Measurements from ENCODE around the gene TST.
"Not testable (repeated sequence)": the region's sequence is repeated elsewhere in the genome, so short reads cannot be mapped to it uniquely, and the experiment has no call there.

The TST gene

DNA sequence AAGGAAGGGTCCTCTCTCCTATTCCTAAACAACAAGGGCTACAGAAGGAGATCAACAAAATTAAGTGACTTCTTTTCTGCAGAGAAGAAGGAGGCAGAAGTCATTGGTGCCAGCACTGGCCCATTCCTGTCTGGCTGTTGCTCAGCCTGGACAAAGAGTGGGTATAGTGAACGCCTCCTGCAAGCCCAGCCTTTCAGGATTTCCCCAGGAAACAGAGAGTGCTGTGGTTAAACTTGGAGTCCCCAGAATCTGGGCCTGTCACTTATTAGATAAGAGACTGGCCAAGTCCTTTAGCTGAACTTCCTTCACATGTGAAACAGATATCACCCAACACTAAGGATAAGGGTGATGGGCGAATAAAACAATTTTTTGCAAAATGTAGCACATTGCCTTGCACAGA, 10.9 kb downstream of the TST start:
- peaks cover 0 to 6% of the 10 kb centered on the region in 2 donors for H3K4me1 ChIP-seq (ENCODE audit: control insufficient read depth in 1 of 2, insufficient read depth in 2 of 2, low read length in 2 of 2)
- no peaks in the 10 kb centered on the region for H3K27me3 ChIP-seq (ENCODE audit: low read depth, low read length)
- H3K27ac ChIP-seq (ENCODE audit: low read length), result no peak overlapping the region
- no peak overlapping the region for H3K4me3 ChIP-seq (ENCODE audit: low read depth in 1 of 2, low read length in 2 of 2)
- no peaks in the 10 kb centered on the region for H3K36me3 ChIP-seq (ENCODE audit: control insufficient read depth in 1 of 2, insufficient read depth in 2 of 2, low read length in 2 of 2)
- no peaks in the 10 kb centered on the region for H3K9me3 ChIP-seq (ENCODE audit: control insufficient read depth in 1 of 2, low read length in 2 of 2)

DNA sequence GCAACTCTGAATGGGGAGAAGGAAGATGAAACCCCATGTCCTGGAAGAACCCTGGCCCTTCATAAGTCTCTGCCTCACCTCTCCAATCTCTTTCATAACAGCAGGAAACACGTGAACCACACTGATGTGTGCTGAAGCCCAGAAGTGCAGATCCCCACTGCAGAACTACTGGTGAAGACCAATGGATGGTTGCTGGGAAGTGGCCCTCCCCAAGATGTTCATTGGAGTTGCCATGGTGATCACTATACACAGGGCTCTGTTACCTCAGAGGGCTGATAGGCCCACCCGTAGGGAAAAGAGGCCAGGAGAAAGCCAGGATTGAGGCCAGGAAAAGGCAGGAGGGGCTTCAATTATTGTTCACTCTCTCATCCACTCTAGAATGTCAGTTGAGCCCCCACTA, 11.6 kb downstream of the TST start:
- no peaks in the 10 kb centered on the region for H3K9me3 ChIP-seq (ENCODE audit: control insufficient read depth in 1 of 2, low read length in 2 of 2)
- H3K4me1 ChIP-seq (ENCODE audit: control insufficient read depth in 1 of 2, insufficient read depth in 2 of 2, low read length in 2 of 2), result peaks cover 0 to 6% of the 10 kb centered on the region in 2 donors
- H3K27me3 ChIP-seq (ENCODE audit: low read depth, low read length), result no peaks in the 10 kb centered on the region
- H3K36me3 ChIP-seq (ENCODE audit: control insufficient read depth in 1 of 2, insufficient read depth in 2 of 2, low read length in 2 of 2), result no peaks in the 10 kb centered on the region
- H3K4me3 ChIP-seq (ENCODE audit: low read depth in 1 of 2, low read length in 2 of 2), result no peak overlapping the region
- H3K27ac ChIP-seq (ENCODE audit: low read length), result no peak overlapping the region

GRCh38 chr22:37002633-37003032, 16.6 kb downstream of the TST start:
- H3K27me3 ChIP-seq (ENCODE audit: low read depth, low read length), result no peaks in the 10 kb centered on the region
- no peaks in the 10 kb centered on the region for H3K9me3 ChIP-seq (ENCODE audit: control insufficient read depth in 1 of 2, low read length in 2 of 2)
- H3K4me1 ChIP-seq (ENCODE audit: control insufficient read depth in 1 of 2, insufficient read depth in 2 of 2, low read length in 2 of 2), result no peaks in the 10 kb centered on the region
- no peaks in the 10 kb centered on the region for H3K36me3 ChIP-seq (ENCODE audit: control insufficient read depth in 1 of 2, insufficient read depth in 2 of 2, low read length in 2 of 2)
- H3K27ac ChIP-seq (ENCODE audit: low read length), result no peak overlapping the region
- H3K4me3 ChIP-seq (ENCODE audit: low read depth in 1 of 2, low read length in 2 of 2), result no peak overlapping the region

DNA sequence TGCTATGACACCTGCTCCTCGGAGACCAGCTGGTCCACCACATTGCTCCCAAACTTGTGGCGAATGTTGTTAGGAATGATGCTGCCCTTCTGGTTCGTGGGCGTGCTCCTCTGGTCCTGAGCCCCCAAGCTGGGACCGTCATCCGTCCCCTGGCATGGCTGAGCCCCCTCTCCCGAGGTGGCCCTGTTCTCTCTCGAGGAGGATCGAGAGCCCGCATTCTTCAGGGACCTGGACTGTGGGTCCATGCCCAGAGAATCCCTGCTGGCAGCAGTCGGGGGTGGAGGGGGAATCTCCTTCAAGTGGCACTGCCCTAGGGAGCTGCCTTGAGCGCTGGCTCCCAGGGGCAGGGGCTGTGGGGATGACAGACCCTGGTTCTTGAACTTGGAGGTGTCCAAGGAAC, 17.4 kb downstream of the TST start:
- Histone ChIP-seq H3K27me3 (ENCODE audit: low read depth, low read length) (no peaks in the 10 kb centered on the region), H3K4me3 (ENCODE audit: low read depth in 1 of 2, low read length in 2 of 2) (no peak overlapping the region), H3K9me3 (ENCODE audit: control insufficient read depth in 1 of 2, low read length in 2 of 2) (no peaks in the 10 kb centered on the region), H3K36me3 (ENCODE audit: control insufficient read depth in 1 of 2, insufficient read depth in 2 of 2, low read length in 2 of 2) (no peaks in the 10 kb centered on the region), H3K27ac (ENCODE audit: low read length) (no peak overlapping the region), H3K4me1 (ENCODE audit: control insufficient read depth in 1 of 2, insufficient read depth in 2 of 2, low read length in 2 of 2) (no peaks in the 10 kb centered on the region)

DNA sequence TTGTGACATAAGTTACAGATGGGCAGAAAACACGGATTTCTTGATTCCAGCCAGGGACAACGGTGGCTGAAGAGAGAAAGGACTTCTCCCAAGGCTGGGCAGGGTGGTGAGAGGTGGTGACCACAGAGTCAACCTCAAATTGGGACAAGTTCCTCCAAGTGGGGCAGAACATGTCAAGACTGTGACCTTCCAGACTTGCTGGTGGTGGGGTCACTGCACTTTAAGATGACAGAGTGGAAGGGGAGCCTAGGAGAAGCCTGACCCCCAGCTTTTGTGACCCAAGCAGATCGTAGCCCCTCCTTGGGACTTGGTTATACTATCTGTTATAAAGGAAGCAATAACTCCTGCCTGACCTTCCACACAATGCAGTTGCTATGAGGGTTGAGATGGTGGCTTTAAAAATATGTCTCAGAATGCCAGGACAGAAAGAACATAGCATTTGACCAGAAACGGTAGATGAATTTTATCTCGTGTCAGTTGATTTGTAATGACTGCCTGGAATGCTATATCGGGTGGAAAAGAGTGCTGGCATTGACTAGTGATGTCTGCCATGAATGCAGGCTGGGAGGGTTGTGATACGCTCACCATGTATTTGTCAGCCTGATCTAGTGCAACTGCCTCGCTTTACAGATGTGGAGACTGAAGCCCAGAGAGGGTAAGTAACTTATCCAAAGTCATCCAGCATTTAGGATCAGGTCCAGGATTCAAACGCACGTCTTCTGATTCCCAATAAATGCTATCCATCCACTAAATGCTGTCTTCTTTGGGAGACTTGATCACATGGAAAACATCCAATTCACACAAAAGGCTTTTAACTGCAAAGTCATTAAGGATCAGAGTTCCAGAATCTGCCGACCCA, 18.3 kb downstream of the TST start:
- no peak overlapping the region for H3K4me3 ChIP-seq (ENCODE audit: low read depth in 1 of 2, low read length in 2 of 2)
- no peaks in the 10 kb centered on the region for H3K4me1 ChIP-seq (ENCODE audit: control insufficient read depth in 1 of 2, insufficient read depth in 2 of 2, low read length in 2 of 2)
- H3K9me3 ChIP-seq (ENCODE audit: control insufficient read depth in 1 of 2, low read length in 2 of 2), result no peaks in the 10 kb centered on the region
- H3K27me3 ChIP-seq (ENCODE audit: low read depth, low read length), result no peaks in the 10 kb centered on the region
- no peaks in the 10 kb centered on the region for H3K36me3 ChIP-seq (ENCODE audit: control insufficient read depth in 1 of 2, insufficient read depth in 2 of 2, low read length in 2 of 2)
- no peak overlapping the region for H3K27ac ChIP-seq (ENCODE audit: low read length)

DNA sequence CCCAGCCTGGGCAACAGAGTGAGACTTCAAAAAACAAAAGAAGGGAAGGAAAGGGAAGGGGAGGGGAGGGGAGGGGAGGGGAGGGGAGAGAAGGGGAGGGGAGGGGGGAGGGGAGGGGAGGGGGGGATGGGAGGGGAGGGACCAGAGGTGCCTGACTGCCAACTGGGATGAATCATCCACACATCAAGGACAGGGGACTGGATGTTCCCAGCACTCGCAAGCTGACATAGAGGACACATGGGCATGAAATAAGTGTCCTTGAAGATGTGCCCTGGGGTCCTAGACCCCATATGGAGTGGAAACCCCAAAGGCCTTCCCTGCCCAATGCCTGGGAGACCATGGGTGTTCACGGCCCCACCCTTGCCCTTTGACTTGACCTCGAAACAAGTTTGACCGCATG, 19.8 kb downstream of the TST start:
- Histone ChIP-seq H3K9me3 (ENCODE audit: control insufficient read depth in 1 of 2, low read length in 2 of 2) (no peaks in the 10 kb centered on the region), H3K27me3 (ENCODE audit: low read depth, low read length) (no peaks in the 10 kb centered on the region), H3K27ac (ENCODE audit: low read length) (no peak overlapping the region), H3K36me3 (ENCODE audit: control insufficient read depth in 1 of 2, insufficient read depth in 2 of 2, low read length in 2 of 2) (no peaks in the 10 kb centered on the region), H3K4me1 (ENCODE audit: control insufficient read depth in 1 of 2, insufficient read depth in 2 of 2, low read length in 2 of 2) (no peaks in the 10 kb centered on the region), H3K4me3 (ENCODE audit: low read depth in 1 of 2, low read length in 2 of 2) (no peak overlapping the region)

DNA sequence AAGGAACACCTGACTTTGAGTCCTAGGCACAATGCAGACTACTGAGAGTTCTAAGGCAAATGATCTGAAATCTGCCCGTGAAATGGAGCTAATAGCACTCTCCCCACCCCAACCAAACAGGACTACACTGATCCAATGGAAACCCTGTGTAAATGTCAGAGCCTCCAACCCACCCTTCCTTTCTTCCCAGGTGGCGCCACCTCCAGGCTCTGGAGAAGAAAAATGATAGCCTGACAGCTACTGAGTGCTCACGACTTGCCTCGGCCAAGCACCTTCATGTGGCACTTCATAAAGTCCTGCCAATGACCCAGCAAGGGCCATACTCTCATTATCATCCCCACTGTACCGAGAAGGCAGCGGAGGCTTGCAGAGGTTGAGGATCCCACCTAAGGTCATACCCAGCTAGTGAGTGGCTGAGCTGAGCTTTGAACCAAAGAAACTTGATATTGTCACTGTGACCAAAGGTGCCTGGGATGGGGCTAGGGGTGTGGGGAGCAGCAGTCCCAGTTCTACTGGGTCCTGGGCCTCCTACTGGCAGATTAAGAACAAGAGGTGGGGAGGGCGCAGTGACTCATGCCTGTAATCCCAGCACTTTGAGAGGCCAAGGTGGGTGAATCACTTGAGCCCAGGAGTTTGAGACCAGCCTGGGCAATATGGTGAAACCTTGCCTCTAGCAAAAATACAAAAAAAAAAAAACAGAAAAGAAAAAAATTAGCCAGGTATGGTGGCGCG, 20.5 kb downstream of the TST start:
- H3K27ac ChIP-seq (ENCODE audit: low read length), result no peak overlapping the region
- H3K4me3 ChIP-seq (ENCODE audit: low read depth in 1 of 2, low read length in 2 of 2), result no peak overlapping the region
- H3K27me3 ChIP-seq (ENCODE audit: low read depth, low read length), result no peaks in the 10 kb centered on the region
- H3K4me1 ChIP-seq (ENCODE audit: control insufficient read depth in 1 of 2, insufficient read depth in 2 of 2, low read length in 2 of 2), result no peaks in the 10 kb centered on the region
- no peaks in the 10 kb centered on the region for H3K9me3 ChIP-seq (ENCODE audit: control insufficient read depth in 1 of 2, low read length in 2 of 2)
- no peaks in the 10 kb centered on the region for H3K36me3 ChIP-seq (ENCODE audit: control insufficient read depth in 1 of 2, insufficient read depth in 2 of 2, low read length in 2 of 2)

DNA sequence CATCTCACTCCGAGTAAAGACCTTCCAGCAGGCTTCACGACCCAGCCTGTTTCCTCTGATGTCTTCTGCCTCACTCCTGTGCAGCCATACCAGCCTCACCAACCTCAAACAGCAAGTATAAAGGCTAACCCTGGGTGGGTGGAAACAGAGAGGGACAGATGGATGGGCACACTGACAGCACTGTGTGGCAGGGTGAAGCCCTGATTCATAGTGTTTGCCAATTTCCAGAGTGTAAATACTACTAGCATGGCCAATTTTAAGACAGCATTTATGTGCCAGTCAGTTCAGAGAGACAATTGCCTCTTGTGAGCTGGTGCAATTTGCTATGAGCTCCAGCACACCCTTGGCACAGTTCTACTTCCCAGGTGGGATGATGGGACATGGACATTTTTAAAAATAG, 21.5 kb downstream of the TST start:
- Histone ChIP-seq H3K4me1 (ENCODE audit: control insufficient read depth in 1 of 2, insufficient read depth in 2 of 2, low read length in 2 of 2) (no peaks in the 10 kb centered on the region), H3K36me3 (ENCODE audit: control insufficient read depth in 1 of 2, insufficient read depth in 2 of 2, low read length in 2 of 2) (no peaks in the 10 kb centered on the region), H3K4me3 (ENCODE audit: low read depth in 1 of 2, low read length in 2 of 2) (no peak overlapping the region), H3K27ac (ENCODE audit: low read length) (no peak overlapping the region), H3K27me3 (ENCODE audit: low read depth, low read length) (no peaks in the 10 kb centered on the region), H3K9me3 (ENCODE audit: control insufficient read depth in 1 of 2, low read length in 2 of 2) (no peaks in the 10 kb centered on the region)

DNA sequence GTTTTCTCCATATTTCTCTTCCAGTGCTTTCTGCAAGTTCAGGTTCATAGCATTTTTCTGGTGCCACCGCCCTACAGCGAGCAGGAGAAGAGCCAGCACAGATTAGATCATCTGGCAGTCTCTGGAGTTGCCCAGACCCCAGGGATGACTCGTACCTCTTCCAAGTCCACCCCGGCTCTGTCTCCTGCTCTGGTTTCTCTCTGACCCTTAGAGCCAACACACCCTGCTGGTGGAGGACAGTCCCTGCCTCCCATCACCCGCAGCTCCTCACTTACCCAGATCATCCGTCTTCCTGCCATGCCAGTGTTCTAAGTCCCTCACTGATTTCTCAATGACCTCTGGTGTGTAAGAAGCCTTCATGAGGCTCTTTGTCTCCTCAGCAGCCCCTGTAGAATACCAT, 28.0 kb downstream of the TST start:
- Histone ChIP-seq H3K27me3 (ENCODE audit: low read depth, low read length) (peaks cover 4% of the 10 kb centered on the region), H3K27ac (ENCODE audit: low read length) (no peak overlapping the region)

DNA sequence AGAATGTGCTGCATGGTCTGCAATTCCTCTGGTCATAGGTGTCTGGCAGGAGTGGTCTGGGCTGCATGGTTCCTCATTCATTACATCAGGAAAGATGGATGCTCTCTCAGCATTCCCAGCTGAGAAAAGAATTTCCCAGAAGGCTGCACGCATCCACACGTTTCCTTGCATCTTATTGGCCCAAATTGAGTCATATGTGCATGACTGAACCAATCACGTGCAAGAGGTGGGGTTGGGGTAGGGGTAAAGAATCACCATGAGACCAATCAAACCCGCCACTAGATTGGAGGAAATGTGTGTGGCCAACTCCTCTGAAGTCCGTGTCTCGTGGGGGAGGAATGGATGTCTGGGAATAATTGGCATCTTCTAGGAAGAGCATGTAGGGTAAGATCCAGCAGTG, 28.8 kb downstream of the TST start:
- peaks cover 9 to 13% of the 10 kb centered on the region in 2 donors for H3K9me3 ChIP-seq (ENCODE audit: control insufficient read depth in 1 of 2, low read length in 2 of 2)
- no peaks in the 10 kb centered on the region for H3K36me3 ChIP-seq (ENCODE audit: control insufficient read depth in 1 of 2, insufficient read depth in 2 of 2, low read length in 2 of 2)
- H3K4me3 ChIP-seq (ENCODE audit: low read depth in 1 of 2, low read length in 2 of 2), result no peak overlapping the region
- peaks cover 4% of the 10 kb centered on the region for H3K27me3 ChIP-seq (ENCODE audit: low read depth, low read length)
- no peaks in the 10 kb centered on the region for H3K4me1 ChIP-seq (ENCODE audit: control insufficient read depth in 1 of 2, insufficient read depth in 2 of 2, low read length in 2 of 2)
- no peak overlapping the region for H3K27ac ChIP-seq (ENCODE audit: low read length)

More for the DNA sequence above, 28.0 kb downstream of the TST start:
- Histone ChIP-seq H3K4me3 (ENCODE audit: low read depth in 1 of 2, low read length in 2 of 2) (no peak overlapping the region), H3K36me3 (ENCODE audit: control insufficient read depth in 1 of 2, insufficient read depth in 2 of 2, low read length in 2 of 2) (no peaks in the 10 kb centered on the region), H3K9me3 (ENCODE audit: control insufficient read depth in 1 of 2, low read length in 2 of 2) (peaks cover 3 to 6% of the 10 kb centered on the region in 2 donors), H3K4me1 (ENCODE audit: control insufficient read depth in 1 of 2, insufficient read depth in 2 of 2, low read length in 2 of 2) (no peaks in the 10 kb centered on the region)

DNA sequence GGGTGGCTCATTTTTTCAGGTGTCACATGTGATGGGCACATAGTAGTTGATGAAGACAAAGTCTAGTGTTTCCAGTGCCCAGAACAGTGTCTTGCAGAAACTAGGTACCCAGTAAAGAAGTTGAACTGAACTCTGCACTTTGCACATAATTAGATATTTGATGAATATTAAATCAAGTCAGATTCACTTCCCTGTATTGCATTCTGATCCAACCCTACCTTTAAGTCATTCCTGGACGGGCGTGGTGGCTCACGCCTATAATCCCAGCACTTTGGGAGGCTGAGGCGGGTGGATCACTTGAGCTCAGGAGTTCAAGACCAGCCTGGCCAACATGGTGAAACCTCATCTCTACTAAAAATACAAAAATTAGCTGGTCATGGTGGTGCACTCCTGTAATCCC, 30.2 kb downstream of the TST start:
- not testable (repeated sequence) for H3K27me3 ChIP-seq (ENCODE audit: low read depth, low read length); H3K27ac ChIP-seq (ENCODE audit: low read length); H3K36me3 ChIP-seq (ENCODE audit: control insufficient read depth in 1 of 2, insufficient read depth in 2 of 2, low read length in 2 of 2); H3K4me3 ChIP-seq (ENCODE audit: low read depth in 1 of 2, low read length in 2 of 2); H3K4me1 ChIP-seq (ENCODE audit: control insufficient read depth in 1 of 2, insufficient read depth in 2 of 2, low read length in 2 of 2)
- H3K9me3 ChIP-seq (ENCODE audit: control insufficient read depth in 1 of 2, low read length in 2 of 2), result peaks cover 9 to 17% of the 10 kb centered on the region in 2 donors
